ENCODE measurements around the gene TBK1.

GRCh38 chr12:64528616-64529015, 76.7 kb downstream of the TBK1 start:
- no peak for TF ChIP-seq CTCF (IDR thresholded peaks at IDR 0.05)
- no peak for TF ChIP-seq POLR2A (IDR thresholded peaks at IDR 0.05)
- no peak for TF ChIP-seq POLR2AphosphoS5 (IDR thresholded peaks at IDR 0.05)

Data from breast epithelium (tissue), 3 donors.